Medulla oblongata (tissue), 1 donor: ENCODE data around the gene SPEF2.

ENCODE experiments used
- DNase-seq: peaks from one replicate; pipeline ENCODE4 v3.0.0-alpha.2; 2015; ENCODE audit errors: extremely low spot score

SPEF2 gene

GRCh38 chr5:35856765-35857351 lies 239.2 kb downstream of the SPEF2 start, which contains the start of gene IL7R:
TSS of gene IL7R (plus strand) at chr5:35856891. CDS start at chr5:35856978, 87 bp downstream.
- DNase-seq = no peak

GRCh38 chr5:35857606-35858205 lies 240.0 kb downstream of the SPEF2 start:
- no peak for DNase-seq

- DNase-seq = no peak
Observed at GRCh38 chr5:35859101-35859661, 241.5 kb downstream of the SPEF2 start.

GRCh38 chr5:35860686-35861085 lies 243.0 kb downstream of the SPEF2 start:
- DNase-seq = no peak

GRCh38 chr5:35861718-35862117 lies 244.1 kb downstream of the SPEF2 start:
- DNase-seq = no peak

- no peak for DNase-seq
Observed at GRCh38 chr5:35862126-35862525, 244.5 kb downstream of the SPEF2 start.

- no peak for DNase-seq
Observed at GRCh38 chr5:35863159-35863558, 245.5 kb downstream of the SPEF2 start.
